HFFc6 (cell line): ENCODE measurements around the gene STAT1. TPM values are rescaled to one million over a fixed set of nuclear protein-coding genes. Genes with fewer than 3 reads are reported as not detected.

Experiments
- DNase-seq: peaks from one replicate; pipeline ENCODE4 v3.0.0-alpha.2; 2018
- H3K27ac Mint-ChIP-seq: 2 replicates; pipeline ENCODE4 v1.8.0; 2020; ENCODE audit warnings: mild to moderate bottlenecking, mixed read lengths
- H3K27me3 Mint-ChIP-seq: 2 replicates; pipeline ENCODE4 v1.8.0; 2021; ENCODE audit warnings: mild to moderate bottlenecking, moderate library complexity, mixed read lengths; ENCODE audit not compliant: insufficient read depth
- H3K36me3 Mint-ChIP-seq: 2 replicates; pipeline ENCODE4 v1.8.0; 2021; ENCODE audit warnings: low read depth, mixed read lengths
- H3K4me1 Mint-ChIP-seq: 2 replicates; pipeline ENCODE4 v1.8.0; 2020; ENCODE audit warnings: low read depth, mixed read lengths
- H3K4me3 Mint-ChIP-seq: 2 replicates; pipeline ENCODE4 v1.8.0; 2020; ENCODE audit warnings: mild to moderate bottlenecking, moderate library complexity, mixed read lengths
- H3K9me3 Mint-ChIP-seq: 2 replicates; pipeline ENCODE4 v1.8.0; 2020; ENCODE audit warnings: mild to moderate bottlenecking, mixed read lengths
- CTCF ChIP-seq: fragments of 200-600 bp; sonication (generic); IDR thresholded peaks from 2 replicates; pipeline ENCODE4 v1.5.0; 2021; ENCODE audit warnings: antibody characterized with exemption, mild to moderate bottlenecking
- total RNA-seq, 6 experiments: library from RNA; stranded (reverse); fragmentation: NEBNext Ultra II Directional; extraction: Animal tissue kit (Norgen Biotek cat#: 25700); gene quantifications; 2 replicates in 1 of 6; 3 replicates in 5 of 6; pipeline ENCODE4 v1.2.3, GENCODE V29; 2021

Gene STAT1
- total RNA-seq, 6 experiments from 2014 or later: 91.6 to 154 (median 138) TPM

GRCh38 chr2:191053256-191053655, 39.3 kb upstream of the STAT1 start:
- no peaks in the 10 kb centered on the region for H3K27me3 Mint-ChIP-seq
- no peak overlapping the region for H3K27ac Mint-ChIP-seq
- H3K36me3 Mint-ChIP-seq: no peaks in the 10 kb centered on the region
- H3K9me3 Mint-ChIP-seq: no peaks in the 10 kb centered on the region
- H3K4me3 Mint-ChIP-seq: no peak overlapping the region
- DNase-seq: no peak
- TF ChIP-seq CTCF: no peak
- H3K4me1 Mint-ChIP-seq: peaks cover 2% of the 10 kb centered on the region

GRCh38 chr2:191051825-191052778, 38.1 kb upstream of the STAT1 start:
- peak; percentile 86 for TF ChIP-seq CTCF
- Mint-ChIP-seq H3K27me3 (no peaks in the 10 kb centered on the region), H3K9me3 (no peaks in the 10 kb centered on the region), H3K4me3 (no peak overlapping the region), H3K36me3 (no peaks in the 10 kb centered on the region), H3K27ac (no peak overlapping the region), H3K4me1 (peaks cover 12% of the 10 kb centered on the region)
- peak; percentile 66 for DNase-seq

- Mint-ChIP-seq H3K27me3 (no peaks in the 10 kb centered on the region), H3K27ac (no peak overlapping the region), H3K4me1 (peaks cover 21% of the 10 kb centered on the region), H3K9me3 (no peaks in the 10 kb centered on the region), H3K36me3 (no peaks in the 10 kb centered on the region), H3K4me3 (no peak overlapping the region)
- TF ChIP-seq CTCF: no peak
- DNase-seq: no peak
Observed at GRCh38 chr2:191051177-191051576, 37.2 kb upstream of the STAT1 start.

GRCh38 chr2:191050640-191050987, 36.6 kb upstream of the STAT1 start:
- H3K4me1 Mint-ChIP-seq: peaks cover 27% of the 10 kb centered on the region
- H3K27ac Mint-ChIP-seq: no peak overlapping the region
- no peaks in the 10 kb centered on the region for H3K27me3 Mint-ChIP-seq
- H3K4me3 Mint-ChIP-seq: no peak overlapping the region
- H3K36me3 Mint-ChIP-seq: no peaks in the 10 kb centered on the region
- H3K9me3 Mint-ChIP-seq: no peaks in the 10 kb centered on the region
- no peak for TF ChIP-seq CTCF
- peak; percentile 88 for DNase-seq

GRCh38 chr2:191049728-191050639, 36.0 kb upstream of the STAT1 start:
- H3K9me3 Mint-ChIP-seq: no peaks in the 10 kb centered on the region
- no peak overlapping the region; the same call in 1 of the 2 replicates for H3K4me3 Mint-ChIP-seq
- TF ChIP-seq CTCF: no peak
- no peaks in the 10 kb centered on the region for H3K36me3 Mint-ChIP-seq
- H3K4me1 Mint-ChIP-seq: peaks cover 33% of the 10 kb centered on the region
- no peak overlapping the region for H3K27ac Mint-ChIP-seq
- DNase-seq: peak; percentile 75
- no peaks in the 10 kb centered on the region for H3K27me3 Mint-ChIP-seq
